ENCODE results near the gene GNA14. TPM values are rescaled to one million over a fixed set of nuclear protein-coding genes. Genes with fewer than 3 reads are reported as not detected.

GNA14 gene
- total RNA-seq, 1 donor from 2014 or later: 0.32 TPM

GRCh38 chr9:77471572-77471971, 176.6 kb downstream of the GNA14 start:
- H3K4me3 Mint-ChIP-seq (ENCODE audit: unreplicated experiment): no peak overlapping the region
- H3K27me3 Mint-ChIP-seq (ENCODE audit: unreplicated experiment): peaks cover 1% of the 10 kb centered on the region
- no peak for DNase-seq
- peaks cover 6% of the 10 kb centered on the region for H3K9me3 Mint-ChIP-seq (ENCODE audit: unreplicated experiment)
- H3K27ac Mint-ChIP-seq (ENCODE audit: unreplicated experiment): no peak overlapping the region
- H3K36me3 Mint-ChIP-seq (ENCODE audit: unreplicated experiment): peaks cover 15% of the 10 kb centered on the region
- H3K4me1 Mint-ChIP-seq (ENCODE audit: low read depth, unreplicated experiment): peaks cover 4% of the 10 kb centered on the region
- TF ChIP-seq CTCF (IDR thresholded peaks at IDR 0.05; ENCODE audit: partially characterized antibody, unreplicated experiment): no peak

GRCh38 chr9:77469515-77470231, 178.4 kb downstream of the GNA14 start:
- Mint-ChIP-seq H3K27ac (ENCODE audit: unreplicated experiment) (no peak overlapping the region), H3K4me1 (ENCODE audit: low read depth, unreplicated experiment) (no peaks in the 10 kb centered on the region), H3K36me3 (ENCODE audit: unreplicated experiment) (peaks cover 10% of the 10 kb centered on the region), H3K27me3 (ENCODE audit: unreplicated experiment) (no peaks in the 10 kb centered on the region), H3K4me3 (ENCODE audit: unreplicated experiment) (no peak overlapping the region), H3K9me3 (ENCODE audit: unreplicated experiment) (peaks cover 2% of the 10 kb centered on the region)
- DNase-seq: no peak
- TF ChIP-seq CTCF (IDR thresholded peaks at IDR 0.05; ENCODE audit: partially characterized antibody, unreplicated experiment): no peak

GRCh38 chr9:77464661-77465060, 183.5 kb downstream of the GNA14 start:
- H3K27ac Mint-ChIP-seq (ENCODE audit: unreplicated experiment): no peak overlapping the region
- no peaks in the 10 kb centered on the region for H3K27me3 Mint-ChIP-seq (ENCODE audit: unreplicated experiment)
- no peaks in the 10 kb centered on the region for H3K36me3 Mint-ChIP-seq (ENCODE audit: unreplicated experiment)
- peaks cover 11% of the 10 kb centered on the region for H3K4me1 Mint-ChIP-seq (ENCODE audit: low read depth, unreplicated experiment)
- H3K4me3 Mint-ChIP-seq (ENCODE audit: unreplicated experiment): no peak overlapping the region
- peaks cover 7% of the 10 kb centered on the region for H3K9me3 Mint-ChIP-seq (ENCODE audit: unreplicated experiment)
- DNase-seq: no peak
- no peak for TF ChIP-seq CTCF (IDR thresholded peaks at IDR 0.05; ENCODE audit: partially characterized antibody, unreplicated experiment)

GRCh38 chr9:77463151-77463550, 185.0 kb downstream of the GNA14 start:
- Mint-ChIP-seq H3K36me3 (ENCODE audit: unreplicated experiment) (no peaks in the 10 kb centered on the region), H3K27me3 (ENCODE audit: unreplicated experiment) (no peaks in the 10 kb centered on the region)

More at GRCh38 chr9:77463151-77463550, 185.0 kb downstream of the GNA14 start:
- Mint-ChIP-seq H3K4me1 (ENCODE audit: low read depth, unreplicated experiment) (peaks cover 13% of the 10 kb centered on the region), H3K4me3 (ENCODE audit: unreplicated experiment) (no peak overlapping the region), H3K27ac (ENCODE audit: unreplicated experiment) (no peak overlapping the region), H3K9me3 (ENCODE audit: unreplicated experiment) (peaks cover 7% of the 10 kb centered on the region)
- TF ChIP-seq CTCF (IDR thresholded peaks at IDR 0.05; ENCODE audit: partially characterized antibody, unreplicated experiment): no peak
- no peak for DNase-seq

All from glutamatergic neuron (in vitro differentiated cells).